Amniotic stem cell (primary cell): ENCODE data around the gene NDUFA11.
"Not testable (repeated sequence)": the region's sequence is repeated elsewhere in the genome, so short reads cannot be mapped to it uniquely, and the experiment has no call there.

Experiments used
- DNase-seq: peaks from one replicate; lab custom pipeline; 2025; lab: John Stamatoyannopoulos, UW

The NDUFA11 gene

GRCh38 chr19:5857203-5858081, 46.1 kb downstream of the NDUFA11 start:
- no peak for DNase-seq

- DNase-seq = not testable (repeated sequence)
Measured at GRCh38 chr19:5855151-5855550, 48.4 kb downstream of the NDUFA11 start.

- DNase-seq = not testable (repeated sequence)
Measured at GRCh38 chr19:5854121-5854520, 49.5 kb downstream of the NDUFA11 start.

GRCh38 chr19:5851302-5851701, 52.3 kb downstream of the NDUFA11 start, which contains the start of gene FUT3:
TSS of gene FUT3 (minus strand) at chr19:5851449.
- no peak for DNase-seq

GRCh38 chr19:5850743-5851293, 52.8 kb downstream of the NDUFA11 start:
- DNase-seq = no peak

- no peak for DNase-seq
Measured at GRCh38 chr19:5850189-5850588, 53.4 kb downstream of the NDUFA11 start.

GRCh38 chr19:5848621-5849020, 55.0 kb downstream of the NDUFA11 start:
- DNase-seq = not testable (repeated sequence)

- not testable (repeated sequence) for DNase-seq
Measured at GRCh38 chr19:5847846-5848245, 55.7 kb downstream of the NDUFA11 start.
